BLaER1 treated with 17β-estradiol and CSF1 and Interleukin-3, amounts not matched to agents 10 nM and 100 nM (cell line): ENCODE measurements around the gene REP15.
A peak's percentile ranks its signal among the peaks of the same experiment; 100 is the strongest.
"Not testable (repeated sequence)": the region's sequence is repeated elsewhere in the genome, so short reads cannot be mapped to it uniquely, and the experiment has no call there.

Experiments used
- H3K27ac ChIP-seq, 11 experiments: shearing (Covaris generic); formaldehyde crosslinking; 2 replicates each; pipeline ENCODE4 v1.8.1; 2022
- H3K27me3 ChIP-seq, 11 experiments: shearing (Covaris generic); formaldehyde crosslinking; 2 replicates each; pipeline ENCODE4 v1.8.1; 2022
- H3K36me3 ChIP-seq, 11 experiments: shearing (Covaris generic); formaldehyde crosslinking; 2 replicates each; pipeline ENCODE4 v1.8.1; 2022
- H3K4me1 ChIP-seq, 10 experiments: shearing (Covaris generic); formaldehyde crosslinking; 2 replicates each; pipeline ENCODE4 v1.8.1; 2022
- H3K4me2 ChIP-seq, 11 experiments: shearing (Covaris generic); formaldehyde crosslinking; 2 replicates each; pipeline ENCODE4 v1.8.1; 2022
- H3K4me3 ChIP-seq, 10 experiments: shearing (Covaris generic); formaldehyde crosslinking; 2 replicates each; pipeline ENCODE4 v1.8.1; 2022
- H3K9ac ChIP-seq, 11 experiments: shearing (Covaris generic); formaldehyde crosslinking; 2 replicates each; pipeline ENCODE4 v1.8.1; 2022
- H3K9me3 ChIP-seq, 11 experiments: shearing (Covaris generic); formaldehyde crosslinking; replicated peaks in 1 of 11; 2 replicates each; pipeline ENCODE4 v1.8.1; 2022
- H4K20me1 ChIP-seq, 11 experiments: shearing (Covaris generic); formaldehyde crosslinking; 2 replicates each; pipeline ENCODE4 v1.8.1; 2022
- Cebpa-rat ChIP-seq, 11 experiments: shearing (Covaris generic); IDR thresholded peaks; 2 replicates each; pipeline ENCODE4 v1.8.1; 2022

REP15 gene

GRCh38 chr12:27696293-27696652 lies at the start of gene REP15:
Gene REP15, plus strand, starts transcription at chr12:27696447. Its CDS starts 116 bp downstream, at chr12:27696563.
- Histone ChIP-seq H4K20me1 (no peaks in the 10 kb centered on the region), H3K9me3 (no peaks in the 10 kb centered on the region), H3K4me3 (no peak within 1 kb of the TSS), H3K36me3 (peaks cover 37 to 65% (median 59%) of the 10 kb centered on the region in 11 experiments), H3K4me1 (no peaks in the 10 kb centered on the region), H3K27me3 (no peaks in the 10 kb centered on the region), H3K27ac (no peak within 1 kb of the TSS), H3K4me2 (no peak within 1 kb of the TSS), H3K9ac (no peak within 1 kb of the TSS)
- no peak for TF ChIP-seq Cebpa-rat (IDR thresholded peaks at IDR 0.05)

- Histone ChIP-seq H3K27ac (no peak overlapping the region), H3K4me3 (no peak overlapping the region), H3K4me1 (peaks cover 0 to 8% (median 5%) of the 10 kb centered on the region in 10 experiments; a peak in 6 of 20 replicates), H3K27me3 (no peaks in the 10 kb centered on the region), H3K4me2 (no peak overlapping the region), H3K36me3 (peaks cover 5 to 69% (median 47%) of the 10 kb centered on the region in 11 experiments; a peak in 19 of 22 replicates), H3K9ac (no peak overlapping the region), H4K20me1 (no peaks in the 10 kb centered on the region), H3K9me3 (no peaks in the 10 kb centered on the region)
- TF ChIP-seq Cebpa-rat (IDR thresholded peaks at IDR 0.05): no peak
Measured at GRCh38 chr12:27650011-27650410, 46.2 kb upstream of the REP15 start.

GRCh38 chr12:27651201-27651600 lies 45.0 kb upstream of the REP15 start:
- Histone ChIP-seq H3K9ac (no peak overlapping the region), H3K4me3 (no peak overlapping the region), H3K36me3 (peaks cover 5 to 69% (median 38%) of the 10 kb centered on the region in 11 experiments; a peak in 19 of 22 replicates), H3K4me1 (peaks cover 0 to 8% (median 5%) of the 10 kb centered on the region in 10 experiments; a peak in 6 of 20 replicates), H3K27ac (no peak overlapping the region), H3K9me3 (no peaks in the 10 kb centered on the region), H3K27me3 (no peaks in the 10 kb centered on the region), H3K4me2 (no peak overlapping the region), H4K20me1 (no peaks in the 10 kb centered on the region)
- TF ChIP-seq Cebpa-rat (IDR thresholded peaks at IDR 0.05): no peak

- TF ChIP-seq Cebpa-rat (IDR thresholded peaks at IDR 0.05): no peak
- Histone ChIP-seq H3K4me1 (peaks cover 0 to 8% (median 5%) of the 10 kb centered on the region in 10 experiments; a peak in 6 of 20 replicates), H4K20me1 (no peaks in the 10 kb centered on the region)
Measured at GRCh38 chr12:27652174-27652763, 44.0 kb upstream of the REP15 start.

GRCh38 chr12:27653661-27654060 lies 42.6 kb upstream of the REP15 start:
- H3K4me3 ChIP-seq: no peak overlapping the region
- peaks cover 0 to 8% (median 5%) of the 10 kb centered on the region in 10 experiments; a peak in 6 of 20 replicates for H3K4me1 ChIP-seq
- 0 out of 22 replicates have a peak overlapping the region, but pooled peaks of 1 of the 11 experiments have one; percentile 21 for H3K9ac ChIP-seq

More at GRCh38 chr12:27652174-27652763, 44.0 kb upstream of the REP15 start:
- no peaks in the 10 kb centered on the region for H3K27me3 ChIP-seq
- H3K36me3 ChIP-seq: peaks cover 7 to 69% (median 39%) of the 10 kb centered on the region in 11 experiments; a peak in 21 of 22 replicates
- no peaks in the 10 kb centered on the region for H3K9me3 ChIP-seq
- no peak overlapping the region for H3K9ac ChIP-seq
- H3K4me2 ChIP-seq: no peak overlapping the region
- no peak overlapping the region for H3K4me3 ChIP-seq
- H3K27ac ChIP-seq: no peak overlapping the region

GRCh38 chr12:27655476-27655875 lies 40.8 kb upstream of the REP15 start:
- not testable (repeated sequence) for H4K20me1 ChIP-seq, H3K4me1 ChIP-seq, H3K9ac ChIP-seq, H3K27ac ChIP-seq, H3K27me3 ChIP-seq, H3K4me2 ChIP-seq, H3K9me3 ChIP-seq, H3K4me3 ChIP-seq
- peaks cover 31 to 69% (median 45%) of the 10 kb centered on the region in 11 experiments for H3K36me3 ChIP-seq

More at GRCh38 chr12:27653661-27654060, 42.6 kb upstream of the REP15 start:
- TF ChIP-seq Cebpa-rat (IDR thresholded peaks at IDR 0.05): no peak
- 0 out of 22 replicates have a peak overlapping the region, but pooled peaks of 2 of the 11 experiments have one; percentile 12 to 22 for H3K4me2 ChIP-seq
- H3K27ac ChIP-seq: peak overlapping the region in 1 of 11 experiments; percentile 5; a peak in 2 of 22 replicates
- H3K27me3 ChIP-seq: no peaks in the 10 kb centered on the region
- peaks cover 20 to 69% (median 41%) of the 10 kb centered on the region in 11 experiments for H3K36me3 ChIP-seq
- no peaks in the 10 kb centered on the region for H3K9me3 ChIP-seq
- no peaks in the 10 kb centered on the region for H4K20me1 ChIP-seq

GRCh38 chr12:27657296-27657695 lies 39.0 kb upstream of the REP15 start:
- peaks cover 48 to 79% (median 58%) of the 10 kb centered on the region in 11 experiments for H3K36me3 ChIP-seq
- no peak overlapping the region for H3K4me2 ChIP-seq
- H3K9me3 ChIP-seq: no peaks in the 10 kb centered on the region
- no peak for TF ChIP-seq Cebpa-rat (IDR thresholded peaks at IDR 0.05)
- no peak overlapping the region for H3K9ac ChIP-seq
- no peaks in the 10 kb centered on the region for H3K27me3 ChIP-seq
- no peaks in the 10 kb centered on the region for H4K20me1 ChIP-seq
- H3K27ac ChIP-seq: no peak overlapping the region
- peaks cover 0 to 8% (median 5%) of the 10 kb centered on the region in 10 experiments; a peak in 6 of 20 replicates for H3K4me1 ChIP-seq
- no peak overlapping the region for H3K4me3 ChIP-seq

GRCh38 chr12:27665704-27666103 lies 30.5 kb upstream of the REP15 start:
- no peaks in the 10 kb centered on the region for H3K9me3 ChIP-seq
- H3K36me3 ChIP-seq: peaks cover 54 to 99% (median 77%) of the 10 kb centered on the region in 11 experiments
- no peak overlapping the region for H3K4me3 ChIP-seq
- H3K27ac ChIP-seq: no peak overlapping the region
- H3K9ac ChIP-seq: no peak overlapping the region
- TF ChIP-seq Cebpa-rat (IDR thresholded peaks at IDR 0.05): no peak
- H3K4me2 ChIP-seq: no peak overlapping the region
- H3K27me3 ChIP-seq: no peaks in the 10 kb centered on the region
- H3K4me1 ChIP-seq: peaks cover 0 to 23% (median 0%) of the 10 kb centered on the region in 10 experiments; a peak in 6 of 20 replicates
- no peaks in the 10 kb centered on the region for H4K20me1 ChIP-seq

- no peaks in the 10 kb centered on the region for H3K9me3 ChIP-seq
- no peak overlapping the region for H3K4me2 ChIP-seq
- H3K36me3 ChIP-seq: peaks cover 45 to 99% (median 74%) of the 10 kb centered on the region in 11 experiments
- no peak overlapping the region for H3K9ac ChIP-seq
- no peak overlapping the region for H3K4me3 ChIP-seq
- H3K27ac ChIP-seq: no peak overlapping the region
- no peak for TF ChIP-seq Cebpa-rat (IDR thresholded peaks at IDR 0.05)
- H3K4me1 ChIP-seq: peaks cover 0 to 23% (median 0%) of the 10 kb centered on the region in 10 experiments; a peak in 6 of 20 replicates
- no peaks in the 10 kb centered on the region for H4K20me1 ChIP-seq
- no peaks in the 10 kb centered on the region for H3K27me3 ChIP-seq
Measured at GRCh38 chr12:27666510-27666909, 29.7 kb upstream of the REP15 start.
